Vagina (tissue), 2 donors: Measurements from ENCODE around the gene YWHAE. TPM values are rescaled to one million over a fixed set of nuclear protein-coding genes. Genes with fewer than 3 reads are reported as not detected.
"Not testable (repeated sequence)": the region's sequence is repeated elsewhere in the genome, so short reads cannot be mapped to it uniquely, and the experiment has no call there.

Experiments used
- DNase-seq, 2 donors: peaks; one replicate each; pipeline ENCODE4 v3.0.0-alpha.2; 2017; ENCODE audit errors: extremely low spot score in 2 of 2
- H3K27ac ChIP-seq: fragments of 200-600 bp; sonication (generic); one replicate; pipeline ENCODE4 v1.5.1; 2019
- H3K27me3 ChIP-seq: fragments of 200-600 bp; sonication (generic); one replicate; pipeline ENCODE4 v1.5.1; 2019
- H3K36me3 ChIP-seq, 2 donors: fragments of 200-600 bp; sonication (generic); one replicate each; pipeline ENCODE4 v1.5.1; 2017 to 2019
- H3K4me1 ChIP-seq: fragments of 200-600 bp; sonication (generic); one replicate; pipeline ENCODE4 v1.5.1; 2019
- H3K4me3 ChIP-seq, 2 donors: fragments of 200-600 bp; sonication (generic); 1 replicate in 1 of 2; 2 replicates in 1 of 2; pipeline ENCODE4 v1.5.1; 2016 to 2019
- H3K9me3 ChIP-seq: fragments of 200-600 bp; sonication (generic); one replicate; pipeline ENCODE4 v1.5.1; 2019
- CTCF ChIP-seq, 3 experiments: fragments of 450-650 bp in 2 of 3; fragments of 200-600 bp in 1 of 3; sonication (generic) in 1 of 3; IDR thresholded peaks; one replicate each; pipeline ENCODE4 v1.5.1; 2017 to 2019; ENCODE audit warnings: antibody characterized with exemption in 3 of 3, mild to moderate bottlenecking in 2 of 3, moderate library complexity in 2 of 3
- POLR2A ChIP-seq, 2 donors: fragments of 450-650 bp; IDR thresholded peaks; one replicate each; pipeline ENCODE4 v1.6.1; 2017; ENCODE audit warnings: antibody characterized with exemption in 2 of 2, mild to moderate bottlenecking in 2 of 2, moderate library complexity in 2 of 2
- POLR2AphosphoS5 ChIP-seq, 2 donors: sonication (generic); formaldehyde crosslinking; IDR thresholded peaks; one replicate each; pipeline ENCODE4 v1.9.0; 2017; ENCODE audit warnings: antibody characterized with exemption in 2 of 2, mild to moderate bottlenecking in 2 of 2, low read depth in 1 of 2; ENCODE audit not compliant: insufficient read depth in 1 of 2
- intact Hi-C: fragments of 100-400 bp; cut with DNase I; formaldehyde crosslinking; loops from one replicate; pipeline ENCODE4 v1.15.1; 2023
- total RNA-seq: library from RNA; depleted of rRNA; stranded (reverse); fragments of >200 nt; gene quantifications from one replicate; pipeline ENCODE4 v1.2.3, GENCODE V29; 2016

The YWHAE gene
- total RNA-seq, 1 donor from 2014 or later: 487 TPM

GRCh38 chr17:1420163-1420562 is 20.1 kb upstream of the YWHAE start:
- H3K9me3 ChIP-seq: no peaks in the 10 kb centered on the region
- peaks cover 0 to 31% of the 10 kb centered on the region in 2 donors for H3K36me3 ChIP-seq
- H3K27me3 ChIP-seq: no peaks in the 10 kb centered on the region
- H3K4me3 ChIP-seq: no peak overlapping the region
- intact Hi-C loops: no loop called here
- no peak overlapping the region for H3K27ac ChIP-seq
- H3K4me1 ChIP-seq: peaks cover 7% of the 10 kb centered on the region
- DNase-seq: no peak
- no peak for TF ChIP-seq CTCF (IDR thresholded peaks at IDR 0.05)
- TF ChIP-seq POLR2AphosphoS5 (IDR thresholded peaks at IDR 0.05; ENCODE audit: insufficient read depth in 1 of 2, low read depth in 1 of 2): no peak
- TF ChIP-seq POLR2A (IDR thresholded peaks at IDR 0.05): no peak

GRCh38 chr17:1418476-1418875 is 18.5 kb upstream of the YWHAE start:
- DNase-seq, H3K27me3 ChIP-seq, intact Hi-C loops, H3K4me1 ChIP-seq, H3K27ac ChIP-seq, H3K4me3 ChIP-seq, H3K9me3 ChIP-seq: not testable (repeated sequence)
- H3K36me3 ChIP-seq: peaks cover 0 to 31% of the 10 kb centered on the region in 2 donors

GRCh38 chr17:1416414-1416813 is 16.4 kb upstream of the YWHAE start:
- H3K27ac ChIP-seq: no peak overlapping the region
- H3K4me1 ChIP-seq: peaks cover 9% of the 10 kb centered on the region
- H3K27me3 ChIP-seq: no peaks in the 10 kb centered on the region
- intact Hi-C loops: no loop called here
- H3K36me3 ChIP-seq: peaks cover 0 to 17% of the 10 kb centered on the region in 2 donors
- no peak for DNase-seq
- TF ChIP-seq CTCF (IDR thresholded peaks at IDR 0.05) (no peak), POLR2AphosphoS5 (IDR thresholded peaks at IDR 0.05; ENCODE audit: insufficient read depth in 1 of 2, low read depth in 1 of 2) (no peak), POLR2A (IDR thresholded peaks at IDR 0.05) (no peak)
- H3K9me3 ChIP-seq: no peaks in the 10 kb centered on the region
- no peak overlapping the region for H3K4me3 ChIP-seq

DNA sequence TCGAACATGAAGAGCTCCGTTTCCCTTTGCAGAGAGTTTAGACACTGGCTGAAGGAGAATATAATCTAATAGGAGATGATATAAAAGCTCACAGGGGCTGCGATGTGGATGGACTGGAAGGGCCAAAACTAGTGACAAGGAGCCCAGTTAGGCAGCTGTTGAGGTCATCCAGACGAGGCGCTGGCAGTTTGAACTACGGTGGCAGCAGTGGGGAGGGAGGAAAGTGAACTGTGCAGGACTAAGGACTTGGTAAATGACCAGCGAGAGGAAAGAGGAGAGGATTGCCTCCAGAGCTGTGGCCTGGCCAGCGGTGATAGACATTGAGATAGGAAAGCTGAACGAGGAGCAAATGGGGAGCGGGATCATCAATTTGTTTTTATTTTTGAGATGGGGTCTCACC is 14.6 kb upstream of the YWHAE start:
- no peak for DNase-seq
- intact Hi-C loops: no loop called here
- H3K4me1 ChIP-seq: peaks cover 9% of the 10 kb centered on the region
- TF ChIP-seq POLR2A (IDR thresholded peaks at IDR 0.05) (no peak), CTCF (IDR thresholded peaks at IDR 0.05) (no peak), POLR2AphosphoS5 (IDR thresholded peaks at IDR 0.05; ENCODE audit: insufficient read depth in 1 of 2, low read depth in 1 of 2) (no peak)
- no peaks in the 10 kb centered on the region for H3K36me3 ChIP-seq
- no peaks in the 10 kb centered on the region for H3K9me3 ChIP-seq
- H3K4me3 ChIP-seq: no peak overlapping the region
- no peaks in the 10 kb centered on the region for H3K27me3 ChIP-seq
- H3K27ac ChIP-seq: no peak overlapping the region

DNA sequence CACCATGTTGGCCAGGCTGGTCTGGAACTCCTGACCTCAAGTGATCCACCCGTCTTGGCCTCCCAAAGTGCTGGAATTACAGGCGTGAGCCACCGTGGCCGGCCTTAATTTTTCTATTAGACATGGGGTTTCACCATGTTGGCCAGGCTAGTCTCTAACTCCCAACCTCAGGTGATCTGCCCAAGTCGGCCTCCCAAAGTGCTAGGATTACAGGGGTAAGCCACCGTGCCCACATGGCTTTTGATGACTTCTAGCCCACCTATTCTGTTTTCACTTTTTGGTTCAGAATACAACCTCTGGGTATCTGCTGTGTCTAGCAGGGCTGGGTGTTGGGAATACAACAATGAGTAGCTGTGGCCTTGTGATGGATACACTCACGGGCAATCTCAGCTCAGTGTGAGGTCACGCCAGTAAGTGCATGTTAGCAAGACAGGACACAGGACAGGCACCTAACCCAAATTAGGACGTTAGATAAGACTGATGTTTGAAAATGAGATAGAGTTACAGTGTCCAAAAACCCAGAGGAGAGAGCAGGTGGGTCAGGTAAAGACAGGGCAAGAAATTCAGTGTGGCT is 14.1 kb upstream of the YWHAE start:
- DNase-seq: no peak
- Histone ChIP-seq H3K4me3 (no peak overlapping the region), H3K9me3 (no peaks in the 10 kb centered on the region), H3K27me3 (no peaks in the 10 kb centered on the region), H3K36me3 (no peaks in the 10 kb centered on the region), H3K27ac (no peak overlapping the region), H3K4me1 (peaks cover 9% of the 10 kb centered on the region)
- TF ChIP-seq POLR2AphosphoS5 (IDR thresholded peaks at IDR 0.05; ENCODE audit: insufficient read depth in 1 of 2, low read depth in 1 of 2) (no peak), CTCF (IDR thresholded peaks at IDR 0.05) (no peak), POLR2A (IDR thresholded peaks at IDR 0.05) (no peak)
- intact Hi-C loops: no loop called here
